ENCODE data around the gene C4orf54. TPM values are rescaled to one million over a fixed set of nuclear protein-coding genes. Genes with fewer than 3 reads are reported as not detected.

C4orf54 gene
- total RNA-seq: under 0.01 TPM in 2 replicates

GRCh38 chr4:99657798-99658197 is at the start of gene C4orf54:
C4orf54 (minus strand) TSS chr4:99657828; CDS start chr4:99654648, 3,180 bp downstream.

Other genes starting within 250 kb of the C4orf54 start
- not detected in 2 replicates for gene ADH7, start 222.5 kb downstream of the C4orf54 start, total RNA-seq
- gene C4orf17, start 146.8 kb downstream of the C4orf54 start, total RNA-seq: not detected in 2 replicates
- 5.6 and 8.3 TPM in 2 replicates for gene TRMT10A, start 93.8 kb downstream of the C4orf54 start, total RNA-seq
- not detected in 2 replicates for gene MTTP, start 83.0 kb downstream of the C4orf54 start, total RNA-seq
- not detected in 2 replicates for gene DAPP1, start 159.0 kb upstream of the C4orf54 start, total RNA-seq
- 34.8 and 36.0 TPM in 2 replicates for gene LAMTOR3, start 236.6 kb upstream of the C4orf54 start, total RNA-seq

All from mammary microvascular endothelial cell (primary cell).